Right renal pelvis (tissue), 4 donors: Measurements from ENCODE around the gene R3HDM2. TPM values are rescaled to one million over a fixed set of nuclear protein-coding genes. Genes with fewer than 3 reads are reported as not detected.

Experiments used
- DNase-seq, 4 donors: peaks; one replicate each; pipeline ENCODE4 v3.0.0-alpha.2; 2013; ENCODE audit warnings: low read depth in 4 of 4, low spot score in 3 of 4, missing footprints in 1 of 4
- polyA plus RNA-seq, 4 donors: library from polyadenylated mRNA; unstranded; fragments of 120-200 nt; gene quantifications; one replicate each; pipeline ENCODE4 v1.2.1, GENCODE V29; 2013; ENCODE audit not compliant: insufficient read length in 4 of 4

The R3HDM2 gene
- polyA plus RNA-seq, 4 donors, result 59.0 to 88.3 (median 69.8) TPM

- no peak for DNase-seq
Observed at GRCh38 chr12:57211791-57212700, 218.8 kb downstream of the R3HDM2 start.

- DNase-seq, result no peak
Observed at GRCh38 chr12:57210926-57211692, 219.7 kb downstream of the R3HDM2 start.

- no peak for DNase-seq
Observed at GRCh38 chr12:57210461-57210860, 220.4 kb downstream of the R3HDM2 start.

GRCh38 chr12:57209916-57210315 is 220.9 kb downstream of the R3HDM2 start:
- no peak for DNase-seq

GRCh38 chr12:57208631-57209282 is 222.1 kb downstream of the R3HDM2 start:
- DNase-seq, result no peak

- no peak for DNase-seq
Observed at GRCh38 chr12:57207731-57208630, 222.9 kb downstream of the R3HDM2 start.

- no peak for DNase-seq
Observed at GRCh38 chr12:57205931-57206330, 224.9 kb downstream of the R3HDM2 start.

- DNase-seq, result no peak
Observed at GRCh38 chr12:57205186-57205585, 225.7 kb downstream of the R3HDM2 start.

- no peak for DNase-seq
Observed at GRCh38 chr12:57204454-57204853, 226.4 kb downstream of the R3HDM2 start.

- DNase-seq, result no peak
Observed at GRCh38 chr12:57203791-57204190, 227.1 kb downstream of the R3HDM2 start.

Other genes starting within 250 kb of the R3HDM2 start
- 1 to 10 TPM; 2.4 to 4.4 (median 3.1) TPM for gene NXPH4, start 214.2 kb downstream of the R3HDM2 start, polyA plus RNA-seq
- gene SHMT2, start 201.3 kb downstream of the R3HDM2 start, polyA plus RNA-seq, result 10 to 100 TPM; 69.7 to 86.9 (median 71.7) TPM
- 1 to 10 TPM; 3.4 to 4.5 (median 3.7) TPM for gene STAC3, start 179.9 kb downstream of the R3HDM2 start, polyA plus RNA-seq
- gene INHBC, start 3.7 kb upstream of the R3HDM2 start, polyA plus RNA-seq, result under 1 TPM; 0.15 to 0.30 (median 0.26) TPM
- gene INHBE, start 24.3 kb upstream of the R3HDM2 start, polyA plus RNA-seq, result under 1 TPM; 0.42 to 0.51 (median 0.50) TPM
- gene GLI1, start 28.7 kb upstream of the R3HDM2 start, polyA plus RNA-seq, result 10 to 100 TPM; 17.2 to 22.4 (median 19.4) TPM
- gene ARHGAP9, start 48.8 kb upstream of the R3HDM2 start, polyA plus RNA-seq, result 1 to 10 TPM; 2.3 to 4.1 (median 2.6) TPM
- gene MARS1, start 57.0 kb upstream of the R3HDM2 start, polyA plus RNA-seq, result 100 to 1,000 TPM; 107 to 120 (median 111) TPM
- 10 to 100 TPM; 29.2 to 37.3 (median 30.3) TPM for gene DDIT3, start 89.5 kb upstream of the R3HDM2 start, polyA plus RNA-seq
- 10 to 100 TPM; 53.9 to 82.1 (median 62.1) TPM for gene MBD6, start 91.8 kb upstream of the R3HDM2 start, polyA plus RNA-seq
- 100 to 1,000 TPM; 159 to 179 (median 166) TPM for gene DCTN2, start 116.1 kb upstream of the R3HDM2 start, polyA plus RNA-seq
- 1 to 10 TPM in 1 of 4 donors, under 1 TPM in 3; 0.24 to 1.3 (median 0.36) TPM for gene KIF5A, start 119.0 kb upstream of the R3HDM2 start, polyA plus RNA-seq
- gene PIP4K2C, start 160.1 kb upstream of the R3HDM2 start, polyA plus RNA-seq, result 10 to 100 TPM; 41.6 to 47.4 (median 45.1) TPM
- 10 to 100 TPM; 55.8 to 64.9 (median 57.0) TPM for gene DTX3, start 173.8 kb upstream of the R3HDM2 start, polyA plus RNA-seq
- 10 to 100 TPM; 30.0 to 37.1 (median 32.9) TPM for gene ARHGEF25, start 180.4 kb upstream of the R3HDM2 start, polyA plus RNA-seq
- 1 to 10 TPM in 1 of 4 donors, under 1 TPM in 3; 0.82 to 1.2 (median 0.93) TPM for gene B4GALNT1, start 202.2 kb upstream of the R3HDM2 start, polyA plus RNA-seq